ENCODE results near the gene EBP.
A peak's percentile ranks its signal among the peaks of the same experiment; 100 is the strongest.

Gene EBP

DNA sequence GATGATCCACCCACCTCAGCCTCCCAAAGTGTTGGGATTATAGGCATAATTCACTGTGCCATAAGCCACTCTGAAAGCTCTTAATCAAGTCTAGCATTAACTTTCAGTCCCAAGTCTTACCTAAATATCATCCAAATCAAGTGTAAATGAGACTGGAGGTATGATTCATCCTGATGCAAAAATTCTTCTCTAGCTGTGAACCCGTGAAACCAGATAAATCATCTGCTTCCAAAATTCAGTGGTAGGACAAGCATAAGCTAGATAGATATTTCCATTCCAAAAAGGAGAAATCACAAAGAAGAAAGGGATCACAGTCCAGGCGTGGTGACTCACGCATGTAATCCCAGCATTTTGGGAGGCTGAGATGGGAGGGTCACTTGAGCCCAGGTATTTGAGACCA lies 9.1 kb downstream of the EBP start:
- Histone ChIP-seq H3K4me3 (ENCODE audit: severe bottlenecking) (no peak overlapping the region), H3K27me3 (ENCODE audit: insufficient read depth, poor library complexity, severe bottlenecking) (no peaks in the 10 kb centered on the region), H3K36me3 (ENCODE audit: low read depth) (peaks cover 26% of the 10 kb centered on the region), H3K4me1 (ENCODE audit: insufficient read depth, poor library complexity, severe bottlenecking) (peaks cover 13% of the 10 kb centered on the region), H3K27ac (ENCODE audit: poor library complexity, severe bottlenecking) (peak overlapping the region; percentile 83), H3K9me3 (ENCODE audit: severe bottlenecking) (no peaks in the 10 kb centered on the region)
- TF ChIP-seq, protein P1, sequence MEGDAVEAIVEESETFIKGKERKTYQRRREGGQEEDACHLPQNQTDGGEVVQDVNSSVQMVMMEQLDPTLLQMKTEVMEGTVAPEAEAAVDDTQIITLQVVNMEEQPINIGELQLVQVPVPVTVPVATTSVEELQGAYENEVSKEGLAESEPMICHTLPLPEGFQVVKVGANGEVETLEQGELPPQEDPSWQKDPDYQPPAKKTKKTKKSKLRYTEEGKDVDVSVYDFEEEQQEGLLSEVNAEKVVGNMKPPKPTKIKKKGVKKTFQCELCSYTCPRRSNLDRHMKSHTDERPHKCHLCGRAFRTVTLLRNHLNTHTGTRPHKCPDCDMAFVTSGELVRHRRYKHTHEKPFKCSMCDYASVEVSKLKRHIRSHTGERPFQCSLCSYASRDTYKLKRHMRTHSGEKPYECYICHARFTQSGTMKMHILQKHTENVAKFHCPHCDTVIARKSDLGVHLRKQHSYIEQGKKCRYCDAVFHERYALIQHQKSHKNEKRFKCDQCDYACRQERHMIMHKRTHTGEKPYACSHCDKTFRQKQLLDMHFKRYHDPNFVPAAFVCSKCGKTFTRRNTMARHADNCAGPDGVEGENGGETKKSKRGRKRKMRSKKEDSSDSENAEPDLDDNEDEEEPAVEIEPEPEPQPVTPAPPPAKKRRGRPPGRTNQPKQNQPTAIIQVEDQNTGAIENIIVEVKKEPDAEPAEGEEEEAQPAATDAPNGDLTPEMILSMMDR (IDR thresholded peaks at IDR 0.05; ENCODE audit: poor library complexity, severe bottlenecking): no peak
- DNase-seq (ENCODE audit: low spot score): no peak
- no peak for ATAC-seq (ENCODE audit: low read depth)

DNA sequence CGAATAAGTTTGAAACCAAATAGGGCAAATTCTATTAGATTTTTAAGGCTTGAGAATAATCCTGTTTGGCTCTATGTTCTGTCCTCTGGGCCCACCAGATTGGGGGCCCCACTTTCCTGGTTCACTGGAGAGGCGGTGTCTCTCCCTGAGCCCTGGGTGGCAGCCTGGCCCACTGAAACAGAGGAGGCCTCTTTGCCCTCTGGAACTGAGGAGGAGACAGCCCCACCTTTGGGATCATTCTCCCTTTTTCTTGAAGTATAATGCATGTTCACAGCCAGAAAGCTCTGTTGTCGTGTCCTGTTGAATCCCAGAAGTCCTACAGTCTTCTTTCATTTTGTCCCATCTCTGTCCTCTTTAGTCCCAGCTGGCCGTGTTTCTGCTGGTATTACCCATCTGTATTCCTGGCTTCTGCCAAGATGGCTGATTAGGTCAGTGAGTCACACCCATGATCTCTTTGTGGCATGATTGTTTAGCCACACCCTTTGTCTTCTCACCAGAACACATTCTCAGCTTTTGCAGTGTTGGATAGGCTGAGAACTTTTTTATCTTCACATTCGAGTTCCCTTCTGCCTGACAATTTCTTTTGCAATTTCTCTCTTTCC lies 9.9 kb downstream of the EBP start:
- Histone ChIP-seq H3K27me3 (ENCODE audit: insufficient read depth, poor library complexity, severe bottlenecking) (no peaks in the 10 kb centered on the region), H3K4me1 (ENCODE audit: insufficient read depth, poor library complexity, severe bottlenecking) (peaks cover 13% of the 10 kb centered on the region), H3K36me3 (ENCODE audit: low read depth) (peaks cover 21% of the 10 kb centered on the region), H3K9me3 (ENCODE audit: severe bottlenecking) (no peaks in the 10 kb centered on the region), H3K27ac (ENCODE audit: poor library complexity, severe bottlenecking) (peak overlapping the region; percentile 83), H3K4me3 (ENCODE audit: severe bottlenecking) (no peak overlapping the region)
- TF ChIP-seq, protein P1 (IDR thresholded peaks at IDR 0.05; ENCODE audit: poor library complexity, severe bottlenecking): no peak
- ATAC-seq (ENCODE audit: low read depth): peak; percentile 82
- DNase-seq (ENCODE audit: low spot score): no peak

DNA sequence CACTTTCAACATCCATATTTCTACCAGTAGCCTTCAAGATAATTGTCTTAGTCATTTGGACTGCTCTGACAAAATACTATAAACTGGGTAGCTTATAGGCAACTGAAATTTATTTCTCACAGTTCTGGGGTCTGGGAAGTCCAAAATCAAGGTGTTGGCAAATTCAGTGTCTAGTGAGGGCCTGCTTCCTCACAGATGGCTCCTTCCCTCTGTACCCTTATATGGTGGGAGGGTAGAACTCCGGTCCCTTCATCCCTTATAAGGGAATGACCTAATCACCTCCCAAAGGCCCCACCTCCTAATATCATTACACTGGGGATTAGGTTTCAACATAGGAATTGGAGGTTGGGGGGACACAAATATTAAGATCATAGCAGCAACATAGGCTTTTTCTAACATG lies 10.6 kb downstream of the EBP start:
- no peak for ATAC-seq (ENCODE audit: low read depth)
- DNase-seq (ENCODE audit: low spot score): no peak
- TF ChIP-seq, protein P1 (IDR thresholded peaks at IDR 0.05; ENCODE audit: poor library complexity, severe bottlenecking): no peak
- Histone ChIP-seq H3K27ac (ENCODE audit: poor library complexity, severe bottlenecking) (peak overlapping the region; percentile 83), H3K4me3 (ENCODE audit: severe bottlenecking) (no peak overlapping the region), H3K27me3 (ENCODE audit: insufficient read depth, poor library complexity, severe bottlenecking) (no peaks in the 10 kb centered on the region), H3K9me3 (ENCODE audit: severe bottlenecking) (no peaks in the 10 kb centered on the region), H3K36me3 (ENCODE audit: low read depth) (peaks cover 14% of the 10 kb centered on the region), H3K4me1 (ENCODE audit: insufficient read depth, poor library complexity, severe bottlenecking) (peaks cover 13% of the 10 kb centered on the region)

DNA sequence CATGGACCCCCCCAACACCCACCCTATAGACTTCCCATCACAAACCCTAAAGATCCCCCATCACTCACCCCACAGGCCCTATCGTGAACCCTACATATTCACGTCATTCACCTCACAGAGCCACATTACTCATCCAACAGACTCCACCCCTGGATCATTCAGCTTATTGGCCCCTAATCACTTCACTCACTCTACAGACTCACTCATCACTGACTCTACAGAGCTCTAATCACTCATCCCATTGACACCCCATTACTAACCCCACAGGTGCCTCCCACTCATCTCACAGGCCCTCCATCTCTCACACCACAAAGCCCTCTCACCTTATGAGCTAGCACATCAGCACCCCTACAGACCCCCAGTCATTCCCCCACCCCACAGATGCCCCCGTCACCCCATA lies 11.6 kb downstream of the EBP start:
- no peak for DNase-seq (ENCODE audit: low spot score)
- no peak overlapping the region for H3K4me3 ChIP-seq (ENCODE audit: severe bottlenecking)
- H3K27me3 ChIP-seq (ENCODE audit: insufficient read depth, poor library complexity, severe bottlenecking): no peaks in the 10 kb centered on the region
- TF ChIP-seq, protein P1 (IDR thresholded peaks at IDR 0.05; ENCODE audit: poor library complexity, severe bottlenecking): no peak
- no peak overlapping the region for H3K27ac ChIP-seq (ENCODE audit: poor library complexity, severe bottlenecking)
- ATAC-seq (ENCODE audit: low read depth): no peak
- H3K36me3 ChIP-seq (ENCODE audit: low read depth): peaks cover 5% of the 10 kb centered on the region; the same call in 1 of the 2 replicates
- no peaks in the 10 kb centered on the region for H3K9me3 ChIP-seq (ENCODE audit: severe bottlenecking)
- peaks cover 13% of the 10 kb centered on the region for H3K4me1 ChIP-seq (ENCODE audit: insufficient read depth, poor library complexity, severe bottlenecking)

DNA sequence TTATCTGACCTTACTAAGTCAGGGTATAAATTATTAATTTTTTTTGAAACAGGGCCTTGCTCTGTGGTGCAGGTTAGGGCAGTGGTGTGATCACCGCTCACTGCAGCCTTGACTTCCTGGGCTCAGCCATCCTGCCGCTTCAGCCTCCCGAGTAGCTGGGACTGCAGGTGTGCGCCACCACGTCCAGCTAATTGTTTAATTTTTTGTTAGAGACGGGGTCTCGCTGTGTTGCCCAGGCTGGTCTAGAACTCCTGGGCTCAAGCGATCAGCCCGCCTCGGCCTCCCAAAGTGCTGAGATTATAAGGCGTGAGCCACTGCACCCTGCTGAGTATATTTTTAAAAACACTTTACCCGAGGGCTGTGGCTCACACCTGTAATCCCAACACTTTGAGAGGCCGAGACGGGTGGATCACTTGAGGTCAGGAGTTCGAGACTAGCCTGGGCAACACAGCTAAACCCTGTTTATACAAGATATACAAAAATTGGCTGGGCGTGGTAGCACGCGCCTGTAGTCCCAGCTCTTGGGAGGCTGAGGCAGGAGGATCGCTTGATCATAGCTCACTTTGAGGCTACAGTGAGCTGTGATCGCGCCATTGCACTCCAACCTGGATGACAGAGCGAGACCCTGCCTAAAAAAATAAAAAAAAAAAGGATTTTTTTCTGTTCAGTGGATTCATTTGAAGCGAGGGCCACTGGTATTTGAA lies 17.2 kb downstream of the EBP start:
- Histone ChIP-seq H3K4me1 (ENCODE audit: insufficient read depth, poor library complexity, severe bottlenecking) (peaks cover 2% of the 10 kb centered on the region), H3K27me3 (ENCODE audit: insufficient read depth, poor library complexity, severe bottlenecking) (no peaks in the 10 kb centered on the region), H3K27ac (ENCODE audit: poor library complexity, severe bottlenecking) (peak overlapping the region; percentile 58), H3K9me3 (ENCODE audit: severe bottlenecking) (no peaks in the 10 kb centered on the region), H3K4me3 (ENCODE audit: severe bottlenecking) (peak overlapping the region; percentile 80), H3K36me3 (ENCODE audit: low read depth) (0 out of 2 replicates have a peak, but pooled peaks cover 4% of the 10 kb centered on the region)
- ATAC-seq (ENCODE audit: low read depth): no peak
- no peak for DNase-seq (ENCODE audit: low spot score)
- TF ChIP-seq, protein P1 (IDR thresholded peaks at IDR 0.05; ENCODE audit: poor library complexity, severe bottlenecking): no peak

Measured in RWPE2 (cell line).